ENCODE measurements around the gene LPO.

Gene LPO

DNA sequence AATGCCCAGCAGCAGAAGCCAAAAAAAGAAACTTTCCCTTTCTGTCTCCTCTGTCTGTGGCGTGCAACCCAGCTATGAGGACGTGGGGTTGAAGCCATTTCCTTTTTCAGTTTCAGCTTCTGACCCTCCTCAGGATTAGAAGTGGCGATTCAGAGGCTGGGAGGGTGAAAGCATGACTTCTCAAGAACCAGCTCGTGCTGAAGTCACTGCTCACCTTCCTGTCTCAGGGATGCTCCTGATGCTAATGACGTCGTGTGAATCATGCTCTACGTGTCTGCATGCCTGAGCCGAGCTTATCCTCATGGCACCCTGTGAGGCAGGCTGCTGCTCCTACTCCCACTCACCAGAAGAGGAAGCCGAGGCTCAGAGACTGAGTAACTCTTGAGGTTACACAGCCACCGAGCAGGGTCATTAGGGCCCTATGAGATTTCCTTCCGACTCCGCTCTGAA, 5.7 kb upstream of the LPO start:
- ChIA-PET CTCF (interaction anchor here (0.9 to 8.6 kb wide), 5 partner anchors 12 to 215 kb away, joined by 4 to 77 read pairs (median 6); partner anchors contain the start of gene MKS1), POLR2A (no interaction called here)
- DNase-seq (ENCODE audit: extremely low spot score) = peak; percentile 76
- TF ChIP-seq, protein P1, sequence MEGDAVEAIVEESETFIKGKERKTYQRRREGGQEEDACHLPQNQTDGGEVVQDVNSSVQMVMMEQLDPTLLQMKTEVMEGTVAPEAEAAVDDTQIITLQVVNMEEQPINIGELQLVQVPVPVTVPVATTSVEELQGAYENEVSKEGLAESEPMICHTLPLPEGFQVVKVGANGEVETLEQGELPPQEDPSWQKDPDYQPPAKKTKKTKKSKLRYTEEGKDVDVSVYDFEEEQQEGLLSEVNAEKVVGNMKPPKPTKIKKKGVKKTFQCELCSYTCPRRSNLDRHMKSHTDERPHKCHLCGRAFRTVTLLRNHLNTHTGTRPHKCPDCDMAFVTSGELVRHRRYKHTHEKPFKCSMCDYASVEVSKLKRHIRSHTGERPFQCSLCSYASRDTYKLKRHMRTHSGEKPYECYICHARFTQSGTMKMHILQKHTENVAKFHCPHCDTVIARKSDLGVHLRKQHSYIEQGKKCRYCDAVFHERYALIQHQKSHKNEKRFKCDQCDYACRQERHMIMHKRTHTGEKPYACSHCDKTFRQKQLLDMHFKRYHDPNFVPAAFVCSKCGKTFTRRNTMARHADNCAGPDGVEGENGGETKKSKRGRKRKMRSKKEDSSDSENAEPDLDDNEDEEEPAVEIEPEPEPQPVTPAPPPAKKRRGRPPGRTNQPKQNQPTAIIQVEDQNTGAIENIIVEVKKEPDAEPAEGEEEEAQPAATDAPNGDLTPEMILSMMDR (IDR thresholded peaks at IDR 0.05; ENCODE audit: control extremely low read depth, extremely low read depth, low read depth, missing control alignments) = no peak

DNA sequence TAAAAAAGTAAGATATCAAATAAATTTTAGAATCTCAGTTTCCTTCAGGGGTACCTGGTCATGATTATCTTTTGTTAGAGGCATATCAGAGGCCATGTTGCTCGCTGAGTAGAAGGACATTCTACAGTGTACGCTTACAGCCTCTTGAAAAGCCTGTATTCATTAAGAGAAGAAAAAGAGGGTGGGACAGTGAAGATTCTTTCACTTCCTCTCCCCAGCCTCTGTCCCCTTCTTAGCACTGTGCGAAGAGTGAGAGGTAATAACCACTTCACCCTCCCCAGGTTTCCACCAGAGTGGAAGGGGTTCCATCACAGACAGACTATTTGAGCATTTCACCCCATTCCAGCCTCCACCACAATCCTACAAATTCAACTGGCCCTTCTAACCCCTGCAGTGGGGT, 4.8 kb upstream of the LPO start:
- peak; percentile 67 for DNase-seq (ENCODE audit: extremely low spot score)
- POLR2A ChIA-PET = no interaction called here
- CTCF ChIA-PET = interaction anchor here (1.6 to 8.6 kb wide), 2 partner anchors 15 to 21 kb away, joined by 4 to 77 read pairs; no protein-coding TSS in a partner anchor
- TF ChIP-seq, protein P1 (IDR thresholded peaks at IDR 0.05; ENCODE audit: control extremely low read depth, extremely low read depth, low read depth, missing control alignments) = no peak

DNA sequence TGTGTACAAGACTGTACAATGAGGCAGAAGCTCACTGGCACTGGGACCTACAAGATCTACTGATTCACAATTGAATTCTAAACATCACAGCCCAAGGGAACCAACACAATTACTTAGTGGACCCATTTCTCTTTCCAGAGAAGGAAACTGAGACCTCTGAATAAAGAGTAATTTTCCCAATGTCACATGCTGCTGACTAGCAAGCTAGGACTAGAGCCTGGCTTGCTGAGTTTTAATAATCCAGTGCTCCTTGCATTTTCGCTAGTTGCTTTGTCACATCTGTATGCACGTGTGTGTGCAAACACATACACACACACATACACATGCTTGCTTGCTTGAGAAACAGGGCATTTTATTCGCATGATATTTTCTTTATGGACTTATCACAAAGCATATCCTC, 3.9 kb upstream of the LPO start:
- CTCF ChIA-PET = interaction anchor here (1.7 to 6.3 kb wide), 2 partner anchors 9 to 15 kb away, joined by 4 to 84 read pairs; no protein-coding TSS in a partner anchor
- no peak for DNase-seq (ENCODE audit: extremely low spot score)
- TF ChIP-seq, protein P1 (IDR thresholded peaks at IDR 0.05; ENCODE audit: control extremely low read depth, extremely low read depth, low read depth, missing control alignments) = no peak
- POLR2A ChIA-PET = no interaction called here

DNA sequence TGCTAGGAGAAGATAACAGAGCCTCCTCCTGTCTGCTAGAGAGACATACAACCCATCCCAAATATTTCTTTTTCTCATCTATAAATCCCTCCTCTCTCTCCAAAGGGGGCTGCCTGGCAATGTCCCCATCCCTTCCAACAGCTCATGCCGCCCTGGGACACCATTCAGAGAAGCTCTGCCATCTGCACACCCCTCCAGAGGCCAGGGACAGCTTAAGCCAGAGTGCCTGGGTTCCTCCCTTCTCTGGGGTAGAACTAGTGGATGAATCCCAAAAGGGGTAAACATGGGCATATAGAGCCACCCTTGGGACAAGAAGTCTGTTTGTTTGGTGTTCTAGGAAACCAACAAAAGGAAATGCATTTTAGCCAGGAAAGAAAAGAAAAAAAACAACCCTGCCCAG, 2.6 kb upstream of the LPO start:
- no peak for DNase-seq (ENCODE audit: extremely low spot score)
- ChIA-PET CTCF (interaction anchor here (1.1 to 6.3 kb wide), 3 partner anchors 13 to 36 kb away, joined by 4 to 84 read pairs (median 5); partner anchors contain the start of gene MKS1), POLR2A (no interaction called here)
- TF ChIP-seq, protein P1 (IDR thresholded peaks at IDR 0.05; ENCODE audit: control extremely low read depth, extremely low read depth, low read depth, missing control alignments) = no peak

DNA sequence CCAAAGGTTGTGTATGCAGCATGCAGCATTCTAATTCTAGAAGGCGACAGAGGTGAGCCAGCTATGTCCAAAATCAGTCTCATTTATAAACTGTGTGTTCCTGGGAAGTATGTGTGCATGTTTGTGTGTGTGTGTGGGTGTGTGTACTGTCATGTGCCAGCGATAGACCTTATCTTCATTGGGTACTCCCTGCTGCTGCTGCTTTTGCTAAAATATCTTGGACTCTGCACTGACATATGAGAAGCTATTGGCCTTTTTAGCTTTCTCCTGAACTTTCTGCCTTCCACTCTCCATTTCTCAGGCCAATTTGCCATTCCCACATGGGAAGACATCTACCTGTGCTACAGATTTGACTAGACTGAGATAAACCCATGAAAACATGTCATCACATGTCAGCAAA, 2.0 kb upstream of the LPO start:
- CTCF ChIA-PET = interaction anchor here (0.7 to 6.3 kb wide), 5 partner anchors 13 to 179 kb away, joined by 3 to 84 read pairs (median 4); partner anchors contain the start of gene MKS1
- POLR2A ChIA-PET = no interaction called here
- no peak for DNase-seq (ENCODE audit: extremely low spot score)
- TF ChIP-seq, protein P1 (IDR thresholded peaks at IDR 0.05; ENCODE audit: control extremely low read depth, extremely low read depth, low read depth, missing control alignments) = no peak

DNA sequence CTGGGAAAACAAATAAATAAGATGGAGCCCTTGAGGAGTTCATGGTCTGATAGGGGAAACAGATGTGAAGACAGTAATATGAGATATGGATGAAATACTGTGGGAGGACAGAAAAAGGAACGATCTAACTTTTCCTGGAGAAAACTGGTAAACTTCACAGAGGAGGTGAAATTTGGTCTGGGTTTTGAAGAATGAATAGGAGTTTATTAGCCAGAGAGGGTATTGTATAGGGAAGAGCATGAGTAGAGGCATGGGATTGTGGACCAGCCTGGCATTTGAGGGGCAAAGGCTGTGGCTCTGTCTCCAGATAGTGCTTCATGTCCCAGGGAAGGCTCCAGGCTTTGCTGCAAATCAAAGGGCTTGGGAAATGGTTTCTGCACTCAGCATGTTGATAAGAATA, 1.6 kb downstream of the LPO start:
- ChIA-PET CTCF (interaction anchor here (6.3 kb wide), 1 partner anchor 9 kb away, joined by 84 read pairs; no protein-coding TSS in a partner anchor), POLR2A (no interaction called here)
- DNase-seq (ENCODE audit: extremely low spot score) = no peak
- TF ChIP-seq, protein P1 (IDR thresholded peaks at IDR 0.05; ENCODE audit: control extremely low read depth, extremely low read depth, low read depth, missing control alignments) = no peak
